Measurements from ENCODE around the gene CMTM8. TPM values are rescaled to one million over a fixed set of nuclear protein-coding genes. Genes with fewer than 3 reads are reported as not detected.

The CMTM8 gene
- total RNA-seq, 1 donor = 1.1 TPM

GRCh38 chr3:32216172-32216783 is 22.2 kb upstream of the CMTM8 start:
- TF ChIP-seq CTCF (IDR thresholded peaks at IDR 0.05; ENCODE audit: insufficient read depth, low read length) = no peak
- DNase-seq (ENCODE audit: low read depth) = no peak
- no peak overlapping the region for H3K4me3 ChIP-seq (ENCODE audit: low read depth, low read length)

GRCh38 chr3:32217339-32217738 is 21.1 kb upstream of the CMTM8 start:
- TF ChIP-seq CTCF (IDR thresholded peaks at IDR 0.05; ENCODE audit: insufficient read depth, low read length) = no peak
- DNase-seq (ENCODE audit: low read depth) = no peak
- H3K4me3 ChIP-seq (ENCODE audit: low read depth, low read length) = no peak overlapping the region

- no peak for TF ChIP-seq CTCF (IDR thresholded peaks at IDR 0.05; ENCODE audit: insufficient read depth, low read length)
- DNase-seq (ENCODE audit: low read depth) = no peak
- no peak overlapping the region for H3K4me3 ChIP-seq (ENCODE audit: low read depth, low read length)
Observed at GRCh38 chr3:32219537-32219936, 18.9 kb upstream of the CMTM8 start.

- TF ChIP-seq CTCF (IDR thresholded peaks at IDR 0.05; ENCODE audit: insufficient read depth, low read length) = no peak
- no peak overlapping the region for H3K4me3 ChIP-seq (ENCODE audit: low read depth, low read length)
- peak; percentile 17 for DNase-seq (ENCODE audit: low read depth)
Observed at GRCh38 chr3:32220006-32220405, 18.5 kb upstream of the CMTM8 start.

- no peak overlapping the region for H3K4me3 ChIP-seq (ENCODE audit: low read depth, low read length)
- no peak for TF ChIP-seq CTCF (IDR thresholded peaks at IDR 0.05; ENCODE audit: insufficient read depth, low read length)
- DNase-seq (ENCODE audit: low read depth) = no peak
Observed at GRCh38 chr3:32222950-32223349, 15.5 kb upstream of the CMTM8 start.

- no peak for DNase-seq (ENCODE audit: low read depth)
- no peak for TF ChIP-seq CTCF (IDR thresholded peaks at IDR 0.05; ENCODE audit: insufficient read depth, low read length)
- H3K4me3 ChIP-seq (ENCODE audit: low read depth, low read length) = no peak overlapping the region
Observed at GRCh38 chr3:32224016-32224516, 14.4 kb upstream of the CMTM8 start.
